Eye (tissue), 1 donor: ENCODE measurements around the gene FAM98C.
A peak's percentile ranks its signal among the peaks of the same experiment; 100 is the strongest.

Experiments
- DNase-seq: peaks from one replicate; pipeline ENCODE4 v3.0.0-alpha.2; 2015

The FAM98C gene

GRCh38 chr19:38378866-38379265, 24.0 kb upstream of the FAM98C start:
- DNase-seq, result no peak

- no peak for DNase-seq
Measured at GRCh38 chr19:38381138-38381537, 21.8 kb upstream of the FAM98C start.

GRCh38 chr19:38383184-38383583, 19.7 kb upstream of the FAM98C start:
- DNase-seq, result no peak

- no peak for DNase-seq
Measured at GRCh38 chr19:38383743-38384142, 19.1 kb upstream of the FAM98C start.

- peak; percentile 39 for DNase-seq
Measured at GRCh38 chr19:38384209-38385027, 18.5 kb upstream of the FAM98C start.

- no peak for DNase-seq
Measured at GRCh38 chr19:38385057-38385803, 17.7 kb upstream of the FAM98C start.

GRCh38 chr19:38385804-38386257, 17.1 kb upstream of the FAM98C start:
- peak; percentile 24 for DNase-seq

GRCh38 chr19:38386300-38386970, 16.5 kb upstream of the FAM98C start:
- DNase-seq, result peak; percentile 34

GRCh38 chr19:38386971-38387549, 15.8 kb upstream of the FAM98C start:
- DNase-seq, result no peak

- peak; percentile 91 for DNase-seq
Measured at GRCh38 chr19:38387550-38388348, 15.1 kb upstream of the FAM98C start, which contains the start of gene GGN. Gene GGN, minus strand, starts transcription at chr19:38388034. Its CDS starts 773 bp downstream, at chr19:38387261.

GRCh38 chr19:38388349-38389100, 14.4 kb upstream of the FAM98C start, which contains the start of gene SPRED3:
Gene SPRED3, plus strand, starts transcription at chr19:38388697. Its CDS starts 1,606 bp downstream, at chr19:38390303.
- DNase-seq, result no peak

- DNase-seq, result peak; percentile 64
Measured at GRCh38 chr19:38389101-38389925, 13.6 kb upstream of the FAM98C start.

GRCh38 chr19:38389957-38390924, 12.7 kb upstream of the FAM98C start:
- no peak for DNase-seq

- no peak for DNase-seq
Measured at GRCh38 chr19:38391911-38392464, 10.9 kb upstream of the FAM98C start.

- no peak for DNase-seq
Measured at GRCh38 chr19:38392707-38393308, 10.1 kb upstream of the FAM98C start.

GRCh38 chr19:38394488-38394887, 8.4 kb upstream of the FAM98C start:
- DNase-seq, result peak; percentile 71

GRCh38 chr19:38395381-38396114, 7.3 kb upstream of the FAM98C start:
- DNase-seq, result no peak
